GM21367 (cell line): ENCODE measurements around the gene SLC13A4.
"Not testable (repeated sequence)": the region's sequence is repeated elsewhere in the genome, so short reads cannot be mapped to it uniquely, and the experiment has no call there.

ENCODE experiments used
- ATAC-seq: cut with Tn5 transposase; IDR thresholded peaks from one replicate; pipeline ENCODE4 v1.9.1; 2021; ENCODE audit not compliant: unreplicated experiment

Gene SLC13A4

GRCh38 chr7:135753616-135754413 lies 25.8 kb upstream of the SLC13A4 start:
- no peak for ATAC-seq

- ATAC-seq: no peak
These were observed 20.8 kb upstream of the SLC13A4 start, which contains the start of gene FAM180A for GRCh38 chr7:135748770-135749169. FAM180A (minus strand) TSS chr7:135748813; CDS start chr7:135748580, 233 bp downstream.

GRCh38 chr7:135747366-135747765 lies 19.4 kb upstream of the SLC13A4 start:
- no peak for ATAC-seq

- ATAC-seq: no peak
These were observed 17.8 kb upstream of the SLC13A4 start for GRCh38 chr7:135745703-135746312.

GRCh38 chr7:135744938-135745702 lies 17.1 kb upstream of the SLC13A4 start:
- no peak for ATAC-seq

- ATAC-seq: no peak
These were observed 16.1 kb upstream of the SLC13A4 start for GRCh38 chr7:135743907-135744731.

GRCh38 chr7:135742371-135742770 lies 14.4 kb upstream of the SLC13A4 start:
- no peak for ATAC-seq

- no peak for ATAC-seq
These were observed 13.9 kb upstream of the SLC13A4 start for GRCh38 chr7:135741905-135742304.

GRCh38 chr7:135740889-135741288 lies 12.9 kb upstream of the SLC13A4 start:
- no peak for ATAC-seq

GRCh38 chr7:135737306-135737647 lies 9.3 kb upstream of the SLC13A4 start:
- not testable (repeated sequence) for ATAC-seq

GRCh38 chr7:135736586-135737305 lies 8.8 kb upstream of the SLC13A4 start:
- ATAC-seq: no peak

GRCh38 chr7:135734343-135734689 lies 6.3 kb upstream of the SLC13A4 start:
- ATAC-seq: no peak

- ATAC-seq: no peak
These were observed 5.8 kb upstream of the SLC13A4 start for GRCh38 chr7:135733603-135734342.

- no peak for ATAC-seq
These were observed 3.1 kb upstream of the SLC13A4 start for GRCh38 chr7:135731131-135731530.

GRCh38 chr7:135729230-135729629 lies 1.2 kb upstream of the SLC13A4 start:
- no peak for ATAC-seq

- ATAC-seq: no peak
These were observed 894 bp downstream of the SLC13A4 start for GRCh38 chr7:135726911-135727673.

GRCh38 chr7:135726276-135726788 lies 1.7 kb downstream of the SLC13A4 start:
- no peak for ATAC-seq

- ATAC-seq: no peak
These were observed 4.6 kb downstream of the SLC13A4 start for GRCh38 chr7:135723411-135723810.
